ENCODE data around the gene APC2. TPM values are rescaled to one million over a fixed set of nuclear protein-coding genes. Genes with fewer than 3 reads are reported as not detected.

APC2 gene
- total RNA-seq, 1 experiment from 2014 or later = 0.68 TPM

DNA sequence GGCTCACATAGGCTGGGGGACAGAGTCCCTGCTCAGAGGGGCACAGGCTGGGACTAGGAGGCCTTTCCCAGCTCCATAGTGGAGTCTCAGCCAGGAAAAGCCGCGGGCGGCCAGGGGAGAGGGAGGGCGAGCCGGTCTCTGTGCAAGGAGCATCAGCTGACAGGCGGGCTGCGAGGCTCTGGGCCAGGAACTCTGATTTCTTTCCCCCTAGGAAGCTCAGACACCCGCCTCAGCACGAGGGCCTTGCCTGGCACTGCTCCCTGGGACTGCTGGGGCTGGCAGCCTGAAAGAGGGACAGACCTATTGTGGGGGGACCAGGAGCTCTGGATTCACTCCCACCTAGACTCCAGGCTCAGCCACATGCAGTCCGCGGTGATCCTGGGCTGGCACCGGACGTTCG is 71.7 kb downstream of the APC2 start:
- Histone ChIP-seq H4K91ac (ENCODE audit: insufficient read length, low read depth, low read length) (no peak overlapping the region), H3K23ac (ENCODE audit: insufficient read length, low read depth, low read length) (no peak overlapping the region), H3K9me3 (ENCODE audit: control insufficient read depth, low read depth, low read length) (no peaks in the 10 kb centered on the region), H3K56ac (ENCODE audit: insufficient read length, low read depth, low read length) (no peak overlapping the region), H3T11ph (ENCODE audit: low read length) (no peak overlapping the region), H3K4ac (ENCODE audit: low read depth, low read length) (no peak overlapping the region), H2BK12ac (ENCODE audit: insufficient read length, low read depth, low read length) (no peak overlapping the region), H4K5ac (ENCODE audit: insufficient read length, low read depth, low read length) (no peak overlapping the region), H2AK5ac (ENCODE audit: insufficient read length, low read length) (no peak overlapping the region), H2BK15ac (ENCODE audit: low read depth, low read length) (no peak overlapping the region), H2BK5ac (ENCODE audit: insufficient read length, low read length) (no peak overlapping the region), H4K8ac (replicated peaks; ENCODE audit: insufficient read length, low read depth, low read length) (no peak overlapping the region), H3K9ac (ENCODE audit: extremely low read depth, insufficient read length, low read length) (no peak overlapping the region), H3K27ac (ENCODE audit: insufficient read length, low read depth, low read length) (no peak overlapping the region), H3K79me2 (ENCODE audit: insufficient read depth, low read length) (no peaks in the 10 kb centered on the region), H3K14ac (ENCODE audit: insufficient read depth, low read length) (no peak overlapping the region), H2BK120ac (ENCODE audit: low read depth, low read length, poor library complexity, severe bottlenecking) (no peak overlapping the region), H2AFZ (ENCODE audit: low read length) (no peak overlapping the region), H3K4me2 (ENCODE audit: insufficient read depth, insufficient read length, low read length) (no peak overlapping the region), H3K18ac (ENCODE audit: insufficient read length, low read depth, low read length) (no peak overlapping the region), H4K20me1 (ENCODE audit: control insufficient read depth, insufficient read depth, insufficient read length) (peaks cover 3% of the 10 kb centered on the region), H3K23me2 (ENCODE audit: insufficient read length, low read depth, low read length, poor library complexity, severe bottlenecking) (peaks cover 2% of the 10 kb centered on the region), H3K27me3 (ENCODE audit: insufficient read depth, low read length) (peaks cover 16% of the 10 kb centered on the region; the same call in 1 of the 2 replicates), H2BK20ac (ENCODE audit: low read depth, low read length, poor library complexity, severe bottlenecking) (no peak overlapping the region), H3K4me1 (ENCODE audit: insufficient read depth, low read length) (no peaks in the 10 kb centered on the region), H3K79me1 (ENCODE audit: insufficient read depth, low read depth, low read length, poor library complexity, severe bottlenecking) (no peaks in the 10 kb centered on the region)
- peaks cover 6 to 7% of the 10 kb centered on the region in 2 experiments; a peak in 3 of 4 replicates for H3K4me1 Mint-ChIP-seq
- no peaks in the 10 kb centered on the region for H3K36me3 Mint-ChIP-seq (ENCODE audit: insufficient read depth in 1 of 3, low read depth in 3 of 3)
- peaks cover 0 to 9% of the 10 kb centered on the region in 2 experiments; a peak in 3 of 5 replicates for H3K9me3 Mint-ChIP-seq
- peaks cover 84% of the 10 kb centered on the region for H3K27me3 Mint-ChIP-seq (ENCODE audit: low read depth)
- DNase-seq = no peak
- H3K4me3 Mint-ChIP-seq = no peak overlapping the region
- TF ChIP-seq, protein P1, sequence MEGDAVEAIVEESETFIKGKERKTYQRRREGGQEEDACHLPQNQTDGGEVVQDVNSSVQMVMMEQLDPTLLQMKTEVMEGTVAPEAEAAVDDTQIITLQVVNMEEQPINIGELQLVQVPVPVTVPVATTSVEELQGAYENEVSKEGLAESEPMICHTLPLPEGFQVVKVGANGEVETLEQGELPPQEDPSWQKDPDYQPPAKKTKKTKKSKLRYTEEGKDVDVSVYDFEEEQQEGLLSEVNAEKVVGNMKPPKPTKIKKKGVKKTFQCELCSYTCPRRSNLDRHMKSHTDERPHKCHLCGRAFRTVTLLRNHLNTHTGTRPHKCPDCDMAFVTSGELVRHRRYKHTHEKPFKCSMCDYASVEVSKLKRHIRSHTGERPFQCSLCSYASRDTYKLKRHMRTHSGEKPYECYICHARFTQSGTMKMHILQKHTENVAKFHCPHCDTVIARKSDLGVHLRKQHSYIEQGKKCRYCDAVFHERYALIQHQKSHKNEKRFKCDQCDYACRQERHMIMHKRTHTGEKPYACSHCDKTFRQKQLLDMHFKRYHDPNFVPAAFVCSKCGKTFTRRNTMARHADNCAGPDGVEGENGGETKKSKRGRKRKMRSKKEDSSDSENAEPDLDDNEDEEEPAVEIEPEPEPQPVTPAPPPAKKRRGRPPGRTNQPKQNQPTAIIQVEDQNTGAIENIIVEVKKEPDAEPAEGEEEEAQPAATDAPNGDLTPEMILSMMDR (conservative IDR thresholded peaks at IDR 0.05) = no peak
- no CpG with 5 or more reads among the region's 14 CpGs for WGBS (ENCODE audit: extremely low coverage, insufficient read length, low lambda C conversion rate)
- H3K27ac Mint-ChIP-seq = no peak overlapping the region
